ENCODE data around the gene RPL11. TPM values are rescaled to one million over a fixed set of nuclear protein-coding genes. Genes with fewer than 3 reads are reported as not detected.
"Not testable (repeated sequence)": the region's sequence is repeated elsewhere in the genome, so short reads cannot be mapped to it uniquely, and the experiment has no call there.

Gene RPL11
- total and polyA plus RNA-seq, 2 experiments from 2014 or later: 444 to 555 TPM

GRCh38 chr1:23679815-23680214, 11.8 kb upstream of the RPL11 start:
- Histone ChIP-seq H2AFZ (no peak overlapping the region), H3K4me3 (no peak overlapping the region), H3K36me3 (ENCODE audit: low read depth) (no peaks in the 10 kb centered on the region), H3K79me2 (ENCODE audit: insufficient read depth) (no peaks in the 10 kb centered on the region), H3F3A (ENCODE audit: insufficient read depth) (no peaks in the 10 kb centered on the region), H3K4me2 (ENCODE audit: unreplicated experiment) (no peak overlapping the region), H3K4me1 (ENCODE audit: insufficient read depth) (no peaks in the 10 kb centered on the region), H3K27ac (no peak overlapping the region), H3K9me2 (ENCODE audit: insufficient read depth) (no peaks in the 10 kb centered on the region), H4K20me1 (ENCODE audit: insufficient read depth) (no peaks in the 10 kb centered on the region), H3K27me3 (replicated peaks; ENCODE audit: insufficient read depth) (peaks cover 7% of the 10 kb centered on the region), H3K9me3 (ENCODE audit: low read depth) (no peaks in the 10 kb centered on the region), H3K9ac (no peak overlapping the region)
- TF ChIP-seq EZH2phosphoT487 (IDR thresholded peaks at IDR 0.05; ENCODE audit: insufficient read depth, low read depth) (no peak), EZH2 (IDR thresholded peaks at IDR 0.05; ENCODE audit: insufficient read depth, poor library complexity, severe bottlenecking) (no peak)
- WGBS, 2 experiments (ENCODE audit: low coverage in 1 of 2, low lambda C conversion rate in 2 of 2, missing lambda C conversion rate in 2 of 2): 72 to 73% methylated on average over 4 of the region's 4 CpGs
- in situ Hi-C loops (cut with MboI): no loop called here
- no peak for DNase-seq

- TF ChIP-seq EZH2phosphoT487 (IDR thresholded peaks at IDR 0.05; ENCODE audit: insufficient read depth, low read depth) (no peak), EZH2 (IDR thresholded peaks at IDR 0.05; ENCODE audit: insufficient read depth, poor library complexity, severe bottlenecking) (no peak)
- H3K9me3 ChIP-seq (ENCODE audit: low read depth): no peaks in the 10 kb centered on the region
- H3K27me3 ChIP-seq (replicated peaks; ENCODE audit: insufficient read depth): peaks cover 7% of the 10 kb centered on the region
- H2AFZ ChIP-seq: no peak overlapping the region
- no peaks in the 10 kb centered on the region for H3F3A ChIP-seq (ENCODE audit: insufficient read depth)
- H3K4me2 ChIP-seq (ENCODE audit: unreplicated experiment): no peak overlapping the region
- no peak overlapping the region for H3K4me3 ChIP-seq
- in situ Hi-C loops (cut with MboI): no loop called here
- no peaks in the 10 kb centered on the region for H4K20me1 ChIP-seq (ENCODE audit: insufficient read depth)
- no peak overlapping the region for H3K27ac ChIP-seq
- H3K9ac ChIP-seq: no peak overlapping the region
- no peaks in the 10 kb centered on the region for H3K79me2 ChIP-seq (ENCODE audit: insufficient read depth)
- no peak for DNase-seq
- no peaks in the 10 kb centered on the region for H3K4me1 ChIP-seq (ENCODE audit: insufficient read depth)
- H3K9me2 ChIP-seq (ENCODE audit: insufficient read depth): no peaks in the 10 kb centered on the region
- H3K36me3 ChIP-seq (ENCODE audit: low read depth): no peaks in the 10 kb centered on the region
These were observed 8.7 kb upstream of the RPL11 start for GRCh38 chr1:23682946-23683345.

- Histone ChIP-seq H3K4me2 (ENCODE audit: unreplicated experiment) (no peak overlapping the region), H3K27ac (no peak overlapping the region), H4K20me1 (ENCODE audit: insufficient read depth) (no peaks in the 10 kb centered on the region), H3K9me3 (ENCODE audit: low read depth) (no peaks in the 10 kb centered on the region), H3K36me3 (ENCODE audit: low read depth) (no peaks in the 10 kb centered on the region), H3K27me3 (replicated peaks; ENCODE audit: insufficient read depth) (peaks cover 7% of the 10 kb centered on the region), H3K9me2 (ENCODE audit: insufficient read depth) (no peaks in the 10 kb centered on the region), H3K9ac (no peak overlapping the region), H3K4me3 (no peak overlapping the region), H3K79me2 (ENCODE audit: insufficient read depth) (no peaks in the 10 kb centered on the region), H3K4me1 (ENCODE audit: insufficient read depth) (no peaks in the 10 kb centered on the region), H3F3A (ENCODE audit: insufficient read depth) (no peaks in the 10 kb centered on the region), H2AFZ (no peak overlapping the region)
- no peak for DNase-seq
- TF ChIP-seq EZH2phosphoT487 (IDR thresholded peaks at IDR 0.05; ENCODE audit: insufficient read depth, low read depth) (no peak), EZH2 (IDR thresholded peaks at IDR 0.05; ENCODE audit: insufficient read depth, poor library complexity, severe bottlenecking) (no peak)
- 8 to 18% methylated on average over 2 of the region's 2 CpGs for WGBS, 2 experiments (ENCODE audit: low coverage in 1 of 2, low lambda C conversion rate in 2 of 2, missing lambda C conversion rate in 2 of 2)
- in situ Hi-C loops (cut with MboI): no loop called here
These were observed 7.2 kb upstream of the RPL11 start for GRCh38 chr1:23684415-23684814.

GRCh38 chr1:23685197-23685596, 6.4 kb upstream of the RPL11 start:
- H2AFZ ChIP-seq; H3K79me2 ChIP-seq (ENCODE audit: insufficient read depth); H3K9me3 ChIP-seq (ENCODE audit: low read depth); H3K9me2 ChIP-seq (ENCODE audit: insufficient read depth); H3F3A ChIP-seq (ENCODE audit: insufficient read depth); H3K4me2 ChIP-seq (ENCODE audit: unreplicated experiment); H3K4me3 ChIP-seq; DNase-seq; H3K36me3 ChIP-seq (ENCODE audit: low read depth); H3K27me3 ChIP-seq (replicated peaks; ENCODE audit: insufficient read depth); in situ Hi-C loops (cut with MboI); H3K27ac ChIP-seq; H3K9ac ChIP-seq; H3K4me1 ChIP-seq (ENCODE audit: insufficient read depth); H4K20me1 ChIP-seq (ENCODE audit: insufficient read depth): not testable (repeated sequence)
- 72 to 76% methylated on average over 7 of the region's 7 CpGs for WGBS, 2 experiments (ENCODE audit: low coverage in 1 of 2, low lambda C conversion rate in 2 of 2, missing lambda C conversion rate in 2 of 2)

- H3K27me3 ChIP-seq (replicated peaks; ENCODE audit: insufficient read depth); H3K4me2 ChIP-seq (ENCODE audit: unreplicated experiment); H4K20me1 ChIP-seq (ENCODE audit: insufficient read depth); H3K27ac ChIP-seq; H3K9me3 ChIP-seq (ENCODE audit: low read depth); H2AFZ ChIP-seq; in situ Hi-C loops (cut with MboI); DNase-seq; H3K36me3 ChIP-seq (ENCODE audit: low read depth); H3K9ac ChIP-seq; H3K4me3 ChIP-seq; H3K4me1 ChIP-seq (ENCODE audit: insufficient read depth); H3F3A ChIP-seq (ENCODE audit: insufficient read depth); H3K9me2 ChIP-seq (ENCODE audit: insufficient read depth): not testable (repeated sequence)
- H3K79me2 ChIP-seq (ENCODE audit: insufficient read depth): peaks cover 11% of the 10 kb centered on the region
- WGBS, 2 experiments (ENCODE audit: low coverage in 1 of 2, low lambda C conversion rate in 2 of 2, missing lambda C conversion rate in 2 of 2): 54 to 59% methylated on average over 3 of the region's 3 CpGs
These were observed 3.9 kb upstream of the RPL11 start for GRCh38 chr1:23687680-23688079.

GRCh38 chr1:23688281-23688680, 3.3 kb upstream of the RPL11 start:
- H3K27ac ChIP-seq; H3K4me2 ChIP-seq (ENCODE audit: unreplicated experiment); H4K20me1 ChIP-seq (ENCODE audit: insufficient read depth); H3K9ac ChIP-seq; H3K4me1 ChIP-seq (ENCODE audit: insufficient read depth); in situ Hi-C loops (cut with MboI); H3K4me3 ChIP-seq; H3K27me3 ChIP-seq (replicated peaks; ENCODE audit: insufficient read depth); H3K9me2 ChIP-seq (ENCODE audit: insufficient read depth); H2AFZ ChIP-seq; H3K36me3 ChIP-seq (ENCODE audit: low read depth); H3K9me3 ChIP-seq (ENCODE audit: low read depth); DNase-seq; H3F3A ChIP-seq (ENCODE audit: insufficient read depth): not testable (repeated sequence)
- peaks cover 17% of the 10 kb centered on the region for H3K79me2 ChIP-seq (ENCODE audit: insufficient read depth)
- WGBS, 2 experiments (ENCODE audit: low coverage in 1 of 2, low lambda C conversion rate in 2 of 2, missing lambda C conversion rate in 2 of 2): 82 to 96% methylated on average over 7 to 10 of the region's 33 CpGs
